H9 (cell line): ENCODE measurements around the gene C16orf86. TPM values are rescaled to one million over a fixed set of nuclear protein-coding genes. Genes with fewer than 3 reads are reported as not detected.
A peak's percentile ranks its signal among the peaks of the same experiment; 100 is the strongest.

ENCODE experiments used
- DNase-seq: peaks from one replicate; pipeline ENCODE4 v3.0.0-alpha.2; 2017
- H2AFZ ChIP-seq: one replicate; pipeline ENCODE4 v1.6.1; 2013; ENCODE audit warnings: mild to moderate bottlenecking, low read length, control low read depth, moderate library complexity
- H2AK5ac ChIP-seq: 2 replicates; pipeline ENCODE4 v1.6.1; 2013; ENCODE audit warnings: low read length, control low read depth, mixed read lengths; ENCODE audit not compliant: insufficient read length
- H2BK120ac ChIP-seq: one replicate; pipeline ENCODE4 v1.6.1; 2013; ENCODE audit warnings: low read depth, mild to moderate bottlenecking, low read length, control low read depth, inconsistent platforms; ENCODE audit not compliant: poor library complexity, severe bottlenecking
- H2BK12ac ChIP-seq: 2 replicates; pipeline ENCODE4 v1.6.1; 2013; ENCODE audit warnings: low read length, control low read depth, mixed read lengths, low read depth; ENCODE audit not compliant: insufficient read length
- H2BK15ac ChIP-seq: 2 replicates; pipeline ENCODE4 v1.6.1; 2013; ENCODE audit warnings: low read depth, low read length, control low read depth
- H2BK20ac ChIP-seq: one replicate; pipeline ENCODE4 v1.6.1; 2013; ENCODE audit warnings: low read depth, mild to moderate bottlenecking, low read length, control low read depth, inconsistent platforms; ENCODE audit not compliant: poor library complexity, severe bottlenecking
- H2BK5ac ChIP-seq: 2 replicates; pipeline ENCODE4 v1.6.1; 2013; ENCODE audit warnings: low read length, control low read depth, mixed read lengths; ENCODE audit not compliant: insufficient read length
- H3K14ac ChIP-seq: 2 replicates; pipeline ENCODE4 v1.6.1; 2013; ENCODE audit warnings: low read length, control low read depth; ENCODE audit not compliant: insufficient read depth
- H3K18ac ChIP-seq: 2 replicates; pipeline ENCODE4 v1.6.1; 2013; ENCODE audit warnings: low read depth, mild to moderate bottlenecking, mixed read lengths, low read length, control low read depth; ENCODE audit not compliant: insufficient read length
- H3K23ac ChIP-seq: 2 replicates; pipeline ENCODE4 v1.6.1; 2013; ENCODE audit warnings: low read length, control low read depth, mixed read lengths, low read depth; ENCODE audit not compliant: insufficient read length
- H3K23me2 ChIP-seq: 2 replicates; pipeline ENCODE4 v1.6.1; 2013; ENCODE audit warnings: low read depth, mild to moderate bottlenecking, mixed read lengths, low read length, control low read depth; ENCODE audit not compliant: insufficient read length, poor library complexity, severe bottlenecking
- H3K27ac ChIP-seq: 2 replicates; pipeline ENCODE4 v1.5.1; 2013; ENCODE audit warnings: low read length, control low read depth, mixed read lengths, low read depth; ENCODE audit not compliant: insufficient read length
- H3K27me3 ChIP-seq: 2 replicates; pipeline ENCODE4 v1.6.1; 2013; ENCODE audit warnings: low read length, control low read depth, inconsistent platforms; ENCODE audit not compliant: insufficient read depth
- H3K4ac ChIP-seq: 2 replicates; pipeline ENCODE4 v1.6.1; 2013; ENCODE audit warnings: low read depth, mild to moderate bottlenecking, control low read depth, inconsistent platforms, low read length, moderate library complexity
- H3K4me1 ChIP-seq: 2 replicates; pipeline ENCODE4 v1.6.1; 2013; ENCODE audit warnings: low read length, control low read depth, inconsistent platforms; ENCODE audit not compliant: insufficient read depth
- H3K4me2 ChIP-seq: 2 replicates; pipeline ENCODE4 v1.6.1; 2013; ENCODE audit warnings: low read length, control low read depth, mixed read lengths; ENCODE audit not compliant: insufficient read length, insufficient read depth
- H3K56ac ChIP-seq: 2 replicates; pipeline ENCODE4 v1.6.1; 2013; ENCODE audit warnings: low read depth, mild to moderate bottlenecking, mixed read lengths, low read length, control low read depth; ENCODE audit not compliant: insufficient read length
- H3K79me1 ChIP-seq: 2 replicates; pipeline ENCODE4 v1.6.1; 2013; ENCODE audit warnings: low read depth, mild to moderate bottlenecking, moderate library complexity, low read length, control low read depth, inconsistent platforms; ENCODE audit not compliant: insufficient read depth, poor library complexity, severe bottlenecking
- H3K79me2 ChIP-seq: 2 replicates; pipeline ENCODE4 v1.6.1; 2013; ENCODE audit warnings: low read length, control low read depth, inconsistent platforms; ENCODE audit not compliant: insufficient read depth
- H3K9ac ChIP-seq: 2 replicates; pipeline ENCODE4 v1.6.1; 2013; ENCODE audit warnings: low read length, control low read depth, mixed read lengths; ENCODE audit not compliant: insufficient read length; ENCODE audit errors: extremely low read depth
- H3K9me3 ChIP-seq: one replicate; pipeline ENCODE4 v1.6.1; 2013; ENCODE audit warnings: low read depth, low read length, inconsistent platforms; ENCODE audit not compliant: control insufficient read depth
- H3T11ph ChIP-seq: one replicate; pipeline ENCODE4 v1.6.1; 2013; ENCODE audit warnings: mild to moderate bottlenecking, low read length, control low read depth, inconsistent platforms
- H4K20me1 ChIP-seq: one replicate; pipeline ENCODE4 v1.6.1; 2013; ENCODE audit not compliant: control insufficient read depth, insufficient read length, insufficient read depth
- H4K5ac ChIP-seq: 2 replicates; pipeline ENCODE4 v1.6.1; 2013; ENCODE audit warnings: low read depth, mild to moderate bottlenecking, mixed read lengths, low read length, control low read depth; ENCODE audit not compliant: insufficient read length
- H4K8ac ChIP-seq: replicated peaks from 2 replicates; pipeline ENCODE4 v1.6.1; 2013; ENCODE audit warnings: low read length, control low read depth, mixed read lengths, low read depth; ENCODE audit not compliant: insufficient read length
- H4K91ac ChIP-seq: 2 replicates; pipeline ENCODE4 v1.6.1; 2013; ENCODE audit warnings: low read depth, mild to moderate bottlenecking, moderate library complexity, mixed read lengths, low read length, control low read depth; ENCODE audit not compliant: insufficient read length
- H3K27ac Mint-ChIP-seq, 3 experiments: 2 replicates in 2 of 3; 3 replicates in 1 of 3; pipeline ENCODE4 v1.8.0; 2020 to 2021; ENCODE audit warnings: mixed read lengths in 3 of 3, mild to moderate bottlenecking in 1 of 3, moderate library complexity in 1 of 3
- H3K27me3 Mint-ChIP-seq: 2 replicates; pipeline ENCODE4 v1.8.0; 2021; ENCODE audit warnings: low read depth, mild to moderate bottlenecking, moderate library complexity, mixed read lengths
- H3K36me3 Mint-ChIP-seq, 3 experiments: 2 replicates in 2 of 3; 3 replicates in 1 of 3; pipeline ENCODE4 v1.8.0; 2020 to 2021; ENCODE audit warnings: low read depth in 3 of 3, mixed read lengths in 3 of 3; ENCODE audit not compliant: insufficient read depth in 1 of 3
- H3K4me1 Mint-ChIP-seq, 2 experiments: 2 replicates each; pipeline ENCODE4 v1.8.0; 2020; ENCODE audit warnings: mixed read lengths in 2 of 2
- H3K4me3 Mint-ChIP-seq, 2 experiments: 2 replicates in 1 of 2; 3 replicates in 1 of 2; pipeline ENCODE4 v1.8.0; 2020 to 2021; ENCODE audit warnings: mild to moderate bottlenecking in 2 of 2, mixed read lengths in 2 of 2, moderate library complexity in 1 of 2
- H3K9me3 Mint-ChIP-seq, 2 experiments: 2 replicates in 1 of 2; 3 replicates in 1 of 2; pipeline ENCODE4 v1.8.0; 2020; ENCODE audit warnings: mild to moderate bottlenecking in 2 of 2, mixed read lengths in 2 of 2, moderate library complexity in 1 of 2
- WGBS: extraction: QIAGEN DNeasy Blood & Tissue Kit; methylation state at CpG from one replicate; pipeline ENCODE4 v1.1.7; 2013; ENCODE audit warnings: missing lambda C conversion rate, low lambda C conversion rate, mixed read lengths; ENCODE audit not compliant: insufficient read length; ENCODE audit errors: extremely low coverage; 5-methylcytosine and 5-hydroxymethylcytosine counted together
- total RNA-seq: library from RNA; stranded (reverse); gene quantifications from 2 replicates; pipeline ENCODE4 v1.2.1, GENCODE V29; 2021
- TF ChIP-seq, protein P1 (sequence below): fragments of 200-600 bp; sonication (generic); conservative IDR thresholded peaks from 3 replicates; pipeline ENCODE4 v1.8.0; 2021; ENCODE audit warnings: antibody characterized with exemption, mild to moderate bottlenecking

The C16orf86 gene
- total RNA-seq, 1 experiment from 2014 or later, result 1.5 TPM

DNA sequence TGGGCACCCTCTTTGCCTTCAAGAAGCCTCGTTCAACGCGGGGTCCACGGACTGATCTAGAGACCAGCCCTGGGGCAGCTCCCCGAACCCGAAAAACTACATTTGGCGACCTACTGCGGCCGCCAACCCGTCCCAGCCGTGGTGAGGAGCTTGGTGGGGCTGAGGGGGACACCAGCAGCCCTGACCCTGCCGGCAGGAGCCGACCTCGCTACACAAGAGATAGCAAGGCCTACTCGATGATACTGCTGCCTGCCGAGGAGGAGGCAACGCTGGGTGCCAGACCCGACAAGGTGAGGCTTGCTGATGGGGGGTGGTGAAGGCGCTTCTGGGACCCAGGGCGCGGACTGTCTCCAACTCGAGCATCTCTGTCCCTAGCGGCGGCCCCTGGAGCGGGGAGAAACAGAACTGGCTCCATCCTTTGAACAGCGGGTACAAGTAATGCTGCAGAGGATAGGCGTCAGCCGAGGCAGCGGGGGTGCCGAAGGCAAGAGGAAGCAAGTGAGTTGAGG is 12.2 kb upstream of the C16orf86 start:
- no peak overlapping the region for H3K56ac ChIP-seq
- H3K79me2 ChIP-seq, result no peaks in the 10 kb centered on the region
- H2BK12ac ChIP-seq, result no peak overlapping the region
- no peak overlapping the region for H3K27ac Mint-ChIP-seq
- H3K23me2 ChIP-seq, result peaks cover 3% of the 10 kb centered on the region
- no peak overlapping the region for H2BK5ac ChIP-seq
- no peaks in the 10 kb centered on the region for H3K79me1 ChIP-seq
- DNase-seq, result no peak
- no peak overlapping the region for H4K91ac ChIP-seq
- no CpG with 5 or more reads among the region's 30 CpGs for WGBS
- no peaks in the 10 kb centered on the region; a peak in 1 of 5 replicates for H3K9me3 Mint-ChIP-seq
- no peaks in the 10 kb centered on the region for H3K4me1 ChIP-seq
- peaks cover 5% of the 10 kb centered on the region for H3K27me3 Mint-ChIP-seq
- peak overlapping the region in 1 of 2 experiments; percentile 54; a peak in 3 of 5 replicates for H3K4me3 Mint-ChIP-seq
- H2AK5ac ChIP-seq, result no peak overlapping the region
- no peak overlapping the region for H2BK15ac ChIP-seq
- no peaks in the 10 kb centered on the region; the same call in 1 of the 2 replicates for H3K27me3 ChIP-seq
- H3K4me1 Mint-ChIP-seq, result peaks cover 8 to 11% of the 10 kb centered on the region in 2 experiments
- no peak overlapping the region for H2BK120ac ChIP-seq
- no peak overlapping the region for H3K4me2 ChIP-seq
- H3K4ac ChIP-seq, result no peak overlapping the region
- H3K9me3 ChIP-seq, result no peaks in the 10 kb centered on the region
- no peak overlapping the region for H3T11ph ChIP-seq
- no peak overlapping the region for H4K8ac ChIP-seq
- no peak overlapping the region for H3K14ac ChIP-seq
- H3K23ac ChIP-seq, result no peak overlapping the region
- H2BK20ac ChIP-seq, result no peak overlapping the region
- no peak overlapping the region for H3K9ac ChIP-seq
- no peak overlapping the region for H2AFZ ChIP-seq
- H4K20me1 ChIP-seq, result no peaks in the 10 kb centered on the region
- H3K18ac ChIP-seq, result no peak overlapping the region
- H3K27ac ChIP-seq, result no peak overlapping the region
- no peak overlapping the region for H4K5ac ChIP-seq
- H3K36me3 Mint-ChIP-seq, result peaks cover 12 to 52% (median 39%) of the 10 kb centered on the region in 3 experiments
- TF ChIP-seq, protein P1, sequence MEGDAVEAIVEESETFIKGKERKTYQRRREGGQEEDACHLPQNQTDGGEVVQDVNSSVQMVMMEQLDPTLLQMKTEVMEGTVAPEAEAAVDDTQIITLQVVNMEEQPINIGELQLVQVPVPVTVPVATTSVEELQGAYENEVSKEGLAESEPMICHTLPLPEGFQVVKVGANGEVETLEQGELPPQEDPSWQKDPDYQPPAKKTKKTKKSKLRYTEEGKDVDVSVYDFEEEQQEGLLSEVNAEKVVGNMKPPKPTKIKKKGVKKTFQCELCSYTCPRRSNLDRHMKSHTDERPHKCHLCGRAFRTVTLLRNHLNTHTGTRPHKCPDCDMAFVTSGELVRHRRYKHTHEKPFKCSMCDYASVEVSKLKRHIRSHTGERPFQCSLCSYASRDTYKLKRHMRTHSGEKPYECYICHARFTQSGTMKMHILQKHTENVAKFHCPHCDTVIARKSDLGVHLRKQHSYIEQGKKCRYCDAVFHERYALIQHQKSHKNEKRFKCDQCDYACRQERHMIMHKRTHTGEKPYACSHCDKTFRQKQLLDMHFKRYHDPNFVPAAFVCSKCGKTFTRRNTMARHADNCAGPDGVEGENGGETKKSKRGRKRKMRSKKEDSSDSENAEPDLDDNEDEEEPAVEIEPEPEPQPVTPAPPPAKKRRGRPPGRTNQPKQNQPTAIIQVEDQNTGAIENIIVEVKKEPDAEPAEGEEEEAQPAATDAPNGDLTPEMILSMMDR, result no peak
